ENCODE results near the gene TNIK. TPM values are rescaled to one million over a fixed set of nuclear protein-coding genes. Genes with fewer than 3 reads are reported as not detected.
"Not testable (repeated sequence)": the region's sequence is repeated elsewhere in the genome, so short reads cannot be mapped to it uniquely, and the experiment has no call there.

Gene TNIK
- total RNA-seq, 4 donors from 2014 or later: 32.9 to 52.0 (median 40.2) TPM

DNA sequence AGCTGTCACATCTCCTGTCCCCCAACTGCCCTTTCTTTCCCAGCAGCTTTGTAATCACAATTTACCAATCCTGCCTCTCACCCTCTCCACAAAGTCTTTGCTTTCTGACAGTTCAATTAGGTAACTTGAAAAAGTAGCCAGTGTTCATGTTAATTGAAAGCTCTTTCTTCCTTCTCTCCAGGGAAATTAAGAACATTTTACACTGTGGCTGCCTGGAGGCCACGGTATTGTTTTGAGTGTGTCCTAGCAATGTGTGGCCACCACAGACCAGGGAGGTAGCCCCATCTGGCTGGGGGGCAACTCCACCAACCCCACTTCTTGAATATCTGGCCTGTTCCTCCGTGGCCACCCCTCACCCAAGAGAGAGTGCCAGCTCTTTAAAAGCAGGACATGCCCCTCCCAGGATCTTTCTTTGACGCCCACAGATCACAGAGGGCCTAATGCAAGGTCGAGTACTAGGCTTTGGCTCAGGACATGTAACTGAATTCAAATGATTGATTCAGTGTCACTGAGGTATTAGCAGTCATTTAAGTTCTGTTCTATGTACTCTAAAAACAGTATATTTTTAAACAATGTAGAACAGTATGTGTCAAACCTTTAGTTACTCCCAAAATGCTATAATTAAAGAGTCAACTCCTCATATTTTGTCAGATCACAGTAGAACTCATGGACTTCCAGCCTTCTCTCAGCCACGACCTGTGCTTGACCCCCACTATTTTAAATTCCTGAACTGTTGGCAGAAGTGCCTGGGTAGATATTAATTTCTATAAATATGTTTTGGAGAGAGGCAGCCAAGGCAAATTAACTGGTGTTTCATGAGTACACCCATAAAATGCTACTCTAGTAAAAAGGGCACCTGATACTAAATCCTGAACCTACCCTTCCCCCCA is 164.5 kb downstream of the TNIK start:
- Histone ChIP-seq H3K4me3 (no peak overlapping the region), H3K4me1 (peaks cover 0 to 6% (median 0%) of the 10 kb centered on the region in 4 donors), H3K27ac (no peak overlapping the region), H3K36me3 (no peaks in the 10 kb centered on the region), H3K9me3 (no peaks in the 10 kb centered on the region), H3K27me3 (no peaks in the 10 kb centered on the region)
- TF ChIP-seq EP300 (IDR thresholded peaks at IDR 0.05; ENCODE audit: low read depth): no peak
- TF ChIP-seq POLR2A (IDR thresholded peaks at IDR 0.05): no peak
- TF ChIP-seq, protein P1, sequence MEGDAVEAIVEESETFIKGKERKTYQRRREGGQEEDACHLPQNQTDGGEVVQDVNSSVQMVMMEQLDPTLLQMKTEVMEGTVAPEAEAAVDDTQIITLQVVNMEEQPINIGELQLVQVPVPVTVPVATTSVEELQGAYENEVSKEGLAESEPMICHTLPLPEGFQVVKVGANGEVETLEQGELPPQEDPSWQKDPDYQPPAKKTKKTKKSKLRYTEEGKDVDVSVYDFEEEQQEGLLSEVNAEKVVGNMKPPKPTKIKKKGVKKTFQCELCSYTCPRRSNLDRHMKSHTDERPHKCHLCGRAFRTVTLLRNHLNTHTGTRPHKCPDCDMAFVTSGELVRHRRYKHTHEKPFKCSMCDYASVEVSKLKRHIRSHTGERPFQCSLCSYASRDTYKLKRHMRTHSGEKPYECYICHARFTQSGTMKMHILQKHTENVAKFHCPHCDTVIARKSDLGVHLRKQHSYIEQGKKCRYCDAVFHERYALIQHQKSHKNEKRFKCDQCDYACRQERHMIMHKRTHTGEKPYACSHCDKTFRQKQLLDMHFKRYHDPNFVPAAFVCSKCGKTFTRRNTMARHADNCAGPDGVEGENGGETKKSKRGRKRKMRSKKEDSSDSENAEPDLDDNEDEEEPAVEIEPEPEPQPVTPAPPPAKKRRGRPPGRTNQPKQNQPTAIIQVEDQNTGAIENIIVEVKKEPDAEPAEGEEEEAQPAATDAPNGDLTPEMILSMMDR (IDR thresholded peaks at IDR 0.05): no peak
- no peak for TF ChIP-seq POLR2AphosphoS5 (IDR thresholded peaks at IDR 0.05)
- no peak for DNase-seq
- intact Hi-C loops (cut with DNase I; ENCODE audit: low total_unique reads) (no loop called here), in situ Hi-C loops (cut with MboI; ENCODE audit: low pct_ligation_motif_present in 1 of 4, low pct_unique_long_range_greater_than_20kb in 1 of 4, low sequenced_read_pairs in 3 of 4) (no loop called here)
- WGBS, 2 donors (ENCODE audit: low coverage in 1 of 2): 64 to 77% methylated on average over 4 to 5 of the region's 5 CpGs

DNA sequence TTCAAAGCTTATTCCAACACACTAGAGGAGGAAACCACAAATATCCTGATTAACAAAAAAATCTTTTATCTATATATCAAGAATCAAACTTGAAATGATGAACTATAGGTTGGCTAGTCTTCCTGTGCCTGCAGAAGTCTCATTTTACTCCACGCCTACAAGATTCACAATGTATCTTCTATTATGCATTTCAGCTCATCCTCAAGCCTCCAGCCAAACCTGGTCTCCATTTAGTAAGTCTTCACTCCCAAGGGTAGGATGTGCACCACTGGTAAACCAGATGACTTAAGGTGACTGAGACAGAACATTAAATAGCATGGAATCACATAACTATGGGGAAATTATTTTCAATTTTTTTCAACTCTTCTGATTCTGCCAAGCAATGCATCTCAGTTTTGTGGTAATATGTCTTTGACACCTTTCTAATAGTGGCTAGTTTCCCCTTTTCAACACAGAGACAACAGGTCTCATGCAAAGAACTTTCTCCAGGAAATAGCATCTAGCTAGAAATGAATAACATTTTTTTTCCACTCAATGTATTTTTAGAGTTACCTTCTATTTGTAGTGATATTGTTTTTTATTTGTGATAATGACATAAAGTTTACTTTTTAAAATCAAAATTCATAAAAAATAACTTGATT is 166.9 kb downstream of the TNIK start:
- 91 to 100% methylated on average over 1 of the region's 1 CpG for WGBS, 2 donors (ENCODE audit: low coverage in 1 of 2)
- H3K27me3 ChIP-seq: no peaks in the 10 kb centered on the region
- peaks cover 0 to 6% (median 2%) of the 10 kb centered on the region in 4 donors for H3K4me1 ChIP-seq
- no peak for DNase-seq
- in situ Hi-C loops (cut with MboI; ENCODE audit: low pct_ligation_motif_present in 1 of 4, low pct_unique_long_range_greater_than_20kb in 1 of 4, low sequenced_read_pairs in 3 of 4) (no loop called here), intact Hi-C loops (cut with DNase I; ENCODE audit: low total_unique reads) (no loop called here)
- no peak for TF ChIP-seq POLR2A (IDR thresholded peaks at IDR 0.05)
- TF ChIP-seq POLR2AphosphoS5 (IDR thresholded peaks at IDR 0.05): no peak
- TF ChIP-seq EP300 (IDR thresholded peaks at IDR 0.05; ENCODE audit: low read depth): no peak
- TF ChIP-seq, protein P1 (IDR thresholded peaks at IDR 0.05): no peak
- no peak overlapping the region for H3K27ac ChIP-seq
- no peaks in the 10 kb centered on the region for H3K36me3 ChIP-seq
- H3K4me3 ChIP-seq: no peak overlapping the region
- no peaks in the 10 kb centered on the region for H3K9me3 ChIP-seq

DNA sequence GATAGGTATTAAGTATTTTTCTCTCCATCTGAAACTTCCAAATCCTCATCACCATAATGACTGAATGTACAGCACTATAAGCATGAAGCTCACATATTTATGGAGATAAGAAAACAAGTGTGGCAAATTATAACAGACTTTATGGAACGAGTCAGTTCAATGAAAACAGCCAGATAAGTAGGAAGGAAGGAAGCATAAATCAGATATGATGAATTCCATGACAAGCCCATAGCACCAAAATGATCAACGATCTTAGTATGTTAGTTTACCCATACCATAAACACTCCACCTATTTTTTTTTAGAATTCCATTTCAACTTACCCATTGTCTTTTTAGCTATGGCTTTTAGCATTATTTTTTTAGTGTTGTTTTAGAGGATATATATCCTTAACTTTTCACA is 169.5 kb downstream of the TNIK start:
- H3K4me1 ChIP-seq: peaks cover 0 to 7% (median 2%) of the 10 kb centered on the region in 4 donors
- in situ Hi-C loops (cut with MboI; ENCODE audit: low pct_ligation_motif_present in 1 of 4, low pct_unique_long_range_greater_than_20kb in 1 of 4, low sequenced_read_pairs in 3 of 4): no loop called here
- no peaks in the 10 kb centered on the region for H3K9me3 ChIP-seq
- no peak overlapping the region for H3K27ac ChIP-seq
- no peaks in the 10 kb centered on the region for H3K36me3 ChIP-seq
- H3K4me3 ChIP-seq: no peak overlapping the region
- WGBS, 2 donors (ENCODE audit: low coverage in 1 of 2): 44 to 60% methylated on average over 2 of the region's 2 CpGs
- no peak for DNase-seq
- H3K27me3 ChIP-seq: no peaks in the 10 kb centered on the region
- no peak for TF ChIP-seq EP300 (IDR thresholded peaks at IDR 0.05; ENCODE audit: low read depth)
- TF ChIP-seq, protein P1 (IDR thresholded peaks at IDR 0.05): no peak
- TF ChIP-seq POLR2AphosphoS5 (IDR thresholded peaks at IDR 0.05): no peak
- no peak for TF ChIP-seq POLR2A (IDR thresholded peaks at IDR 0.05)
- intact Hi-C loops (cut with DNase I; ENCODE audit: low total_unique reads): no loop called here

DNA sequence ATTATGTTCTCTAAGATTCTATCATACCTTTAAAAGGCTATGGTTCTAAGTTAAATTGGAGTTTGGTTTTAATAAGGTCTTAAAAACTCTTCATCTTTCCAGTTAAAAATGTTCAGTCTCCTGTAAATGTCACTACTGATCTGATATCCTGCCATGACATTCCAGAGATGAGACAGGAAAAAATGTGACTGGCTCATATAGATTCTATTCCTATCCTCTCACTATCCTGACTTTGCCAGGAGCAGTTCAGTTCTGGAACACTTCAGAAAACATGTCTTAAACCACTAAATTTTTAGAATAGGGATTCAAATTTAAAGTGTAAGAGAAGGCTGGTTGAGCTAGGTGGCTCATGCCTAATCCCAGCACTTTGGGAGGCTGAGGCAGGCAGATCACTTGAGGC is 170.9 kb downstream of the TNIK start:
- intact Hi-C loops (cut with DNase I; ENCODE audit: low total_unique reads) (no loop called here), in situ Hi-C loops (cut with MboI; ENCODE audit: low pct_ligation_motif_present in 1 of 4, low pct_unique_long_range_greater_than_20kb in 1 of 4, low sequenced_read_pairs in 3 of 4) (no loop called here)
- TF ChIP-seq, protein P1 (IDR thresholded peaks at IDR 0.05): no peak
- TF ChIP-seq POLR2A (IDR thresholded peaks at IDR 0.05) (no peak), POLR2AphosphoS5 (IDR thresholded peaks at IDR 0.05) (no peak), EP300 (IDR thresholded peaks at IDR 0.05; ENCODE audit: low read depth) (no peak)
- H3K4me3 ChIP-seq: no peak overlapping the region
- peaks cover 0 to 14% (median 4%) of the 10 kb centered on the region in 4 donors for H3K4me1 ChIP-seq
- H3K27ac ChIP-seq: no peak overlapping the region
- H3K9me3 ChIP-seq: no peaks in the 10 kb centered on the region
- no peaks in the 10 kb centered on the region for H3K36me3 ChIP-seq
- no peaks in the 10 kb centered on the region for H3K27me3 ChIP-seq
- no peak for DNase-seq

DNA sequence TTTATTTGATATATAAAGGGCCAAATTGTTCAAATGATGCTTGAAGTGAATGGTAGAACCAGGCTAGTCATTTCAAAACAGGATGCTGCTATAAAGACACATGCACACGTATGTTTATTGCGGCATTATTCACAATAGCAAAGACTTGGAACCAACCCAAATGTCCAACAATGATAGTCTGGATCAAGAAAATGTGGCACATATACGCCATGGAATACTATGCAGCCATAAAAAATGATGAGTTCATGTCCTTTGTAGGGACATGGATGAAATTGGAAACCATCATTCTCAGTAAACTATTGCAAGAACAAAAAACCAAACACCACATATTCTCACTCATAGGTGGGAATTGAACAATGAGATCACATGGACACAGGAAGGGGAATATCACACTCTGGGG is 172.4 kb downstream of the TNIK start:
- in situ Hi-C loops (cut with MboI; ENCODE audit: low pct_ligation_motif_present in 1 of 4, low pct_unique_long_range_greater_than_20kb in 1 of 4, low sequenced_read_pairs in 3 of 4); H3K27me3 ChIP-seq; intact Hi-C loops (cut with DNase I; ENCODE audit: low total_unique reads); DNase-seq; H3K36me3 ChIP-seq; H3K9me3 ChIP-seq; H3K4me3 ChIP-seq; H3K27ac ChIP-seq: not testable (repeated sequence)
- H3K4me1 ChIP-seq: peaks cover 0 to 28% (median 12%) of the 10 kb centered on the region in 4 donors
- 85% methylated on average over 3 of the region's 3 CpGs; no CpG with 5 or more reads in 1 of the 2 donors for WGBS, 2 donors (ENCODE audit: low coverage in 1 of 2)
